ENCODE measurements around the gene DUS2.

GRCh38 chr16:68105611-68106010 lies 82.5 kb downstream of the DUS2 start:
- TF ChIP-seq POLR2A (IDR thresholded peaks at IDR 0.05) = no peak
- no peak for TF ChIP-seq POLR2AphosphoS5 (IDR thresholded peaks at IDR 0.05)

All from stomach (tissue), 4 donors.